H1 (cell line): ENCODE results near the gene TMEM223. TPM values are rescaled to one million over a fixed set of nuclear protein-coding genes. Genes with fewer than 3 reads are reported as not detected.

ENCODE experiments used
- CTCF ChIA-PET: fragments of 300-600 bp; sonication (Branson Sonifier 250); formaldehyde crosslinking; loops from one replicate; lab custom pipeline; 2021; ENCODE audit not compliant: partially characterized antibody; lab: Charles Lee
- POLR2A ChIA-PET: fragments of 300-600 bp; sonication (Branson Sonifier 250); formaldehyde crosslinking; loops from one replicate; lab custom pipeline; 2021; ENCODE audit warnings: inconsistent platforms; ENCODE audit not compliant: partially characterized antibody; lab: Charles Lee
- DNase-seq, 2 experiments: peaks; one replicate each; pipeline versions ENCODE4 v3.0.0 to v3.0.0-alpha.2; 2010 to 2022; ENCODE audit warnings: low spot score in 2 of 2, low read depth in 1 of 2, mixed read lengths in 1 of 2
- FAIRE-seq: peaks from 2 replicates; lab custom pipeline; 2011; peaks lifted over from hg19 to GRCh38; lab: Jason Lieb, UNC
- H2AFZ ChIP-seq: 2 replicates; pipeline ENCODE4 v1.8.1; 2012; ENCODE audit warnings: low read length, inconsistent platforms
- H2AK5ac ChIP-seq: 2 replicates; pipeline ENCODE4 v1.6.1; 2013; ENCODE audit warnings: low read depth, low read length
- H2BK120ac ChIP-seq: replicated peaks from 2 replicates; pipeline ENCODE3; 2013; ENCODE audit warnings: low read depth, low read length, inconsistent platforms
- H2BK12ac ChIP-seq: 2 replicates; pipeline ENCODE4 v1.6.1; 2013; ENCODE audit warnings: low read depth, low read length
- H2BK15ac ChIP-seq: 2 replicates; pipeline ENCODE4 v1.6.1; 2013; ENCODE audit warnings: low read length
- H2BK20ac ChIP-seq: 2 replicates; pipeline ENCODE4 v1.6.1; 2013; ENCODE audit warnings: low read length
- H2BK5ac ChIP-seq: 2 replicates; pipeline ENCODE4 v1.6.1; 2013; ENCODE audit warnings: low read depth, low read length
- H3K14ac ChIP-seq: 2 replicates; pipeline ENCODE4 v1.6.1; 2013; ENCODE audit warnings: inconsistent platforms; ENCODE audit not compliant: insufficient read length
- H3K18ac ChIP-seq: 2 replicates; pipeline ENCODE4 v1.6.1; 2013; ENCODE audit warnings: low read length; ENCODE audit errors: extremely low read depth
- H3K23ac ChIP-seq: 2 replicates; pipeline ENCODE4 v1.6.1; 2013; ENCODE audit warnings: inconsistent platforms; ENCODE audit not compliant: insufficient read length
- H3K23me2 ChIP-seq: 2 replicates; pipeline ENCODE4 v1.6.1; 2013; ENCODE audit warnings: low read depth, low read length
- H3K27ac ChIP-seq: 2 replicates; pipeline ENCODE4 v1.6.1; 2011; ENCODE audit warnings: low read depth, low read length, inconsistent platforms
- H3K27me3 ChIP-seq, 4 experiments: replicated peaks in 1 of 4; 1 replicate in 1 of 4; 2 replicates in 3 of 4; pipeline versions ENCODE4 v1.6.1 to v1.8.1; 2011 to 2013; ENCODE audit warnings: low read length in 3 of 4, mild to moderate bottlenecking in 3 of 4, inconsistent platforms in 2 of 4, mixed read lengths in 2 of 4, moderate library complexity in 1 of 4; ENCODE audit not compliant: control insufficient read depth in 3 of 4, insufficient read depth in 3 of 4; ENCODE audit errors: extremely low read depth in 1 of 4
- H3K36me3 ChIP-seq, 4 experiments: 2 replicates each; pipeline versions ENCODE4 v1.6.1 to v1.8.1; 2011 to 2013; ENCODE audit warnings: mild to moderate bottlenecking in 4 of 4, low read length in 3 of 4, moderate library complexity in 2 of 4, control low read depth in 1 of 4, inconsistent platforms in 1 of 4; ENCODE audit not compliant: insufficient read depth in 4 of 4, control insufficient read depth in 2 of 4
- H3K4ac ChIP-seq: replicated peaks from 2 replicates; pipeline ENCODE3; 2013; ENCODE audit warnings: low read length, low read depth, mixed read lengths, inconsistent platforms; ENCODE audit not compliant: insufficient read length
- H3K4me1 ChIP-seq, 4 experiments: replicated peaks in 1 of 4; 1 replicate in 1 of 4; 2 replicates in 3 of 4; pipeline versions ENCODE4 v1.6.1 to v1.8.1; 2011 to 2013; ENCODE audit warnings: low read length in 3 of 4, inconsistent platforms in 2 of 4, mixed read lengths in 1 of 4; ENCODE audit not compliant: insufficient read depth in 4 of 4, control insufficient read depth in 3 of 4
- H3K4me2 ChIP-seq, 2 experiments: 2 replicates each; pipeline versions ENCODE4 v1.6.1 to v1.8.1; 2011 to 2013; ENCODE audit warnings: low read depth in 2 of 2, low read length in 2 of 2, control low read depth in 1 of 2, inconsistent platforms in 1 of 2, mild to moderate bottlenecking in 1 of 2; ENCODE audit not compliant: insufficient read depth in 1 of 2
- H3K4me3 ChIP-seq, 4 experiments: fragments of 200-600, 300-600 bp in 1 of 4; sonication (generic), shearing (Covaris generic), sonication (Bioruptor Twin) in 1 of 4; 2 replicates each; pipeline versions ENCODE4 v1.5.1 to v1.8.1; 2011 to 2016; ENCODE audit warnings: low read length in 4 of 4, low read depth in 3 of 4, control low read depth in 2 of 4, inconsistent platforms in 2 of 4, mild to moderate bottlenecking in 2 of 4, mixed read lengths in 1 of 4, moderate library complexity in 1 of 4; ENCODE audit not compliant: insufficient read depth in 2 of 4; ENCODE audit errors: extremely low read depth in 1 of 4
- H3K56ac ChIP-seq: replicated peaks from 2 replicates; pipeline ENCODE3; 2013; ENCODE audit warnings: low read depth, mild to moderate bottlenecking, mixed read lengths, low read length, inconsistent platforms; ENCODE audit not compliant: insufficient read length
- H3K79me1 ChIP-seq: 2 replicates; pipeline ENCODE4 v1.6.1; 2013; ENCODE audit warnings: low read depth, low read length, control low read depth
- H3K79me2 ChIP-seq, 2 experiments: 2 replicates each; pipeline versions ENCODE4 v1.6.1 to v1.8.1; 2012 to 2013; ENCODE audit warnings: low read length in 2 of 2, mild to moderate bottlenecking in 2 of 2, inconsistent platforms in 1 of 2; ENCODE audit not compliant: insufficient read depth in 2 of 2, control insufficient read depth in 1 of 2
- H3K9ac ChIP-seq, 4 experiments: replicated peaks in 1 of 4; 1 replicate in 1 of 4; 2 replicates in 3 of 4; pipeline versions ENCODE4 v1.6.1 to v1.8.1; 2011 to 2013; ENCODE audit warnings: low read depth in 3 of 4, low read length in 3 of 4, control low read depth in 2 of 4, mild to moderate bottlenecking in 2 of 4, moderate library complexity in 2 of 4, inconsistent platforms in 1 of 4; ENCODE audit errors: extremely low read depth in 1 of 4
- H3K9me3 ChIP-seq, 2 experiments: 2 replicates each; pipeline versions ENCODE4 v1.6.1 to v1.8.1; 2012 to 2013; ENCODE audit warnings: mild to moderate bottlenecking in 2 of 2, moderate library complexity in 2 of 2, control low read depth in 1 of 2, inconsistent platforms in 1 of 2, low read depth in 1 of 2, low read length in 1 of 2, mixed read lengths in 1 of 2; ENCODE audit not compliant: insufficient read depth in 2 of 2
- H4K20me1 ChIP-seq, 2 experiments: replicated peaks in 1 of 2; 2 replicates each; pipeline versions ENCODE3 to v1.8.1; 2011 to 2013; ENCODE audit warnings: inconsistent platforms in 2 of 2, low read length in 2 of 2, mild to moderate bottlenecking in 1 of 2; ENCODE audit not compliant: insufficient read depth in 2 of 2, control insufficient read depth in 1 of 2
- H4K5ac ChIP-seq: 2 replicates; pipeline ENCODE4 v1.6.1; 2013; ENCODE audit warnings: low read length, low read depth, mixed read lengths, inconsistent platforms; ENCODE audit not compliant: insufficient read length
- H4K8ac ChIP-seq: 2 replicates; pipeline ENCODE4 v1.8.0; 2013; ENCODE audit warnings: mild to moderate bottlenecking, moderate library complexity, low read length, inconsistent platforms; ENCODE audit not compliant: insufficient read depth; ENCODE audit errors: extremely low read depth
- H4K91ac ChIP-seq: replicated peaks from 2 replicates; pipeline ENCODE3; 2013; ENCODE audit warnings: low read length, mixed read lengths, inconsistent platforms; ENCODE audit not compliant: insufficient read length
- BCL11A ChIP-seq, 2 experiments: IDR thresholded peaks; one replicate each; pipeline ENCODE4 v1.6.1; 2011; ENCODE audit warnings: low read depth in 2 of 2, low read length in 2 of 2, mild to moderate bottlenecking in 2 of 2
- CTBP2 ChIP-seq: IDR thresholded peaks from 2 replicates; pipeline ENCODE4 v1.7.0; 2011; ENCODE audit warnings: borderline replicate concordance, mild to moderate bottlenecking, moderate library complexity, mixed read lengths, low read length; ENCODE audit not compliant: insufficient read depth, insufficient read length
- KDM4A ChIP-seq: IDR thresholded peaks from one replicate; pipeline ENCODE4 v1.7.1; 2012; ENCODE audit warnings: low read depth, mild to moderate bottlenecking, moderate library complexity, low read length, inconsistent platforms; ENCODE audit not compliant: severe bottlenecking
- RFX5 ChIP-seq: IDR thresholded peaks from 2 replicates; pipeline ENCODE4 v1.6.1; 2011; ENCODE audit warnings: low read depth, low read length, improper control_type of control experiment, borderline replicate concordance
- RXRA ChIP-seq: IDR thresholded peaks from 2 replicates; pipeline ENCODE4 v1.6.1; 2011; ENCODE audit warnings: low read depth, mild to moderate bottlenecking, low read length, moderate library complexity; ENCODE audit not compliant: insufficient read depth
- SIN3A ChIP-seq, 2 experiments: IDR thresholded peaks in 1 of 2; conservative IDR thresholded peaks in 1 of 2; 2 replicates each; pipeline ENCODE4 v1.6.1; 2011 to 2012; ENCODE audit warnings: low read length in 2 of 2, improper control_type of control experiment in 1 of 2, low read depth in 1 of 2, mild to moderate bottlenecking in 1 of 2
- SP2 ChIP-seq: IDR thresholded peaks from 2 replicates; pipeline ENCODE4 v1.6.1; 2012; ENCODE audit warnings: mild to moderate bottlenecking, low read length, inconsistent platforms
- TCF12 ChIP-seq: IDR thresholded peaks from 2 replicates; pipeline ENCODE4 v1.6.1; 2011; ENCODE audit warnings: low read depth, mild to moderate bottlenecking, low read length
- WGBS, 2 experiments: shearing (Covaris generic) in 1 of 2; methylation state at CpG; one replicate each; pipeline versions ENCODE4 v1.1.6 to v1.1.7; 2013 to 2015; ENCODE audit warnings: low lambda C conversion rate in 2 of 2, mixed read lengths in 2 of 2, inconsistent platforms in 1 of 2, low coverage in 1 of 2, missing lambda C conversion rate in 1 of 2; ENCODE audit not compliant: insufficient replicate concordance in 2 of 2, insufficient coverage in 1 of 2, insufficient read length in 1 of 2; ENCODE audit errors: extremely low coverage in 1 of 2, missing lambda C conversion rate in 1 of 2; 5-methylcytosine and 5-hydroxymethylcytosine counted together
- polyA plus RNA-seq, 7 experiments: library from polyadenylated mRNA; depleted of rRNA in 3 of 7; stranded (reverse) in 5 of 7; unstranded in 2 of 7; fragments of >200 nt in 5 of 7; fragments of 200-250 nt in 2 of 7; gene quantifications; 1 replicate in 5 of 7; 2 replicates in 1 of 7; 4 replicates in 1 of 7; pipeline versions ENCODE4 v1.2.1 to v1.2.3, GENCODE V29; 2011 to 2013; ENCODE audit warnings: missing spikeins in 2 of 7, mixed read lengths in 2 of 7
- total RNA-seq: library from RNA; stranded (reverse); fragmentation: NEBNext Ultra II Directional; extraction: Animal tissue kit (Norgen Biotek cat#: 25700); gene quantifications from 2 replicates; pipeline ENCODE4 v1.2.1, GENCODE V29; 2021

The TMEM223 gene
- total and polyA plus RNA-seq, 2 of the 8 experiments (the other 6 are each of a cell fraction or from before 2014, with no cell fraction given) = 22.9 to 64.1 TPM

GRCh38 chr11:62789576-62789975, 2.2 kb downstream of the TMEM223 start:
- TF ChIP-seq CTBP2 (no peak), TCF12 (no peak), BCL11A (IDR thresholded peaks at IDR 0.05; ENCODE audit: low read depth in 2 of 2, low read length in 2 of 2) (no peak), SP2 (no peak), RFX5 (no peak), RXRA (no peak), SIN3A (conservative IDR thresholded peaks at IDR 0.05 in 1 of 2, IDR thresholded peaks at IDR 0.05 in 1 of 2; ENCODE audit: low read depth in 1 of 2, low read length in 2 of 2) (no peak), KDM4A (no peak)
- H2BK120ac ChIP-seq = no peak overlapping the region
- H2BK20ac ChIP-seq = no peak overlapping the region
- no peaks in the 10 kb centered on the region; the same call in 1 of the 2 replicates for H3K23me2 ChIP-seq
- H3K56ac ChIP-seq = no peak overlapping the region
- H3K4me2 ChIP-seq = no peak overlapping the region; a peak in 1 of 4 replicates
- H3K4ac ChIP-seq = no peak overlapping the region
- H3K18ac ChIP-seq = no peak overlapping the region
- no peak overlapping the region for H2BK12ac ChIP-seq
- 89% methylated on average over 3 of the region's 3 CpGs; no CpG with 5 or more reads in 1 of the 2 experiments for WGBS, 2 experiments
- no peak overlapping the region for H3K14ac ChIP-seq
- peaks cover 0 to 7% (median 4%) of the 10 kb centered on the region in 4 experiments; a peak in 5 of 7 replicates for H3K4me1 ChIP-seq
- no peak overlapping the region for H4K91ac ChIP-seq
- peaks cover 7% of the 10 kb centered on the region; the same call in 1 of the 2 replicates for H3K79me1 ChIP-seq
- H3K9ac ChIP-seq = no peak overlapping the region
- no peak overlapping the region for H3K27ac ChIP-seq
- DNase-seq (no peak), FAIRE-seq (no peak)
- H3K27me3 ChIP-seq = no peaks in the 10 kb centered on the region
- POLR2A ChIA-PET = interaction anchor here (0.6 to 15.9 kb wide), 23 partner anchors 14 to 198 kb away, joined by 3 to 251 read pairs (median 6); partner anchors contain the start of genes HNRNPUL2, LBHD1, NXF1 and SLC3A2
- no peak overlapping the region for H3K23ac ChIP-seq
- H2AFZ ChIP-seq = no peak overlapping the region
- CTCF ChIA-PET = interaction anchor here (0.8 to 6.4 kb wide), 9 partner anchors 11 to 134 kb away, joined by 3 to 94 read pairs (median 6); partner anchors contain the start of genes HNRNPUL2, TAF6L and TTC9C
- no peak overlapping the region for H2AK5ac ChIP-seq
- H4K20me1 ChIP-seq = peaks cover 0 to 3% of the 10 kb centered on the region in 2 experiments
- no peaks in the 10 kb centered on the region for H3K9me3 ChIP-seq
- H3K36me3 ChIP-seq = peaks cover 2 to 24% (median 11%) of the 10 kb centered on the region in 4 experiments; a peak in 7 of 8 replicates
- no peak overlapping the region for H4K8ac ChIP-seq
- no peak overlapping the region for H3K4me3 ChIP-seq
- no peak overlapping the region for H2BK15ac ChIP-seq
- peaks cover 0 to 33% of the 10 kb centered on the region in 2 experiments; a peak in 2 of 4 replicates for H3K79me2 ChIP-seq
- H2BK5ac ChIP-seq = no peak overlapping the region
- no peak overlapping the region for H4K5ac ChIP-seq
